ENCODE measurements around the gene TMEM258. TPM values are rescaled to one million over a fixed set of nuclear protein-coding genes. Genes with fewer than 3 reads are reported as not detected.

The TMEM258 gene
- total RNA-seq, 1 donor from 2014 or later: 71.4 TPM

DNA sequence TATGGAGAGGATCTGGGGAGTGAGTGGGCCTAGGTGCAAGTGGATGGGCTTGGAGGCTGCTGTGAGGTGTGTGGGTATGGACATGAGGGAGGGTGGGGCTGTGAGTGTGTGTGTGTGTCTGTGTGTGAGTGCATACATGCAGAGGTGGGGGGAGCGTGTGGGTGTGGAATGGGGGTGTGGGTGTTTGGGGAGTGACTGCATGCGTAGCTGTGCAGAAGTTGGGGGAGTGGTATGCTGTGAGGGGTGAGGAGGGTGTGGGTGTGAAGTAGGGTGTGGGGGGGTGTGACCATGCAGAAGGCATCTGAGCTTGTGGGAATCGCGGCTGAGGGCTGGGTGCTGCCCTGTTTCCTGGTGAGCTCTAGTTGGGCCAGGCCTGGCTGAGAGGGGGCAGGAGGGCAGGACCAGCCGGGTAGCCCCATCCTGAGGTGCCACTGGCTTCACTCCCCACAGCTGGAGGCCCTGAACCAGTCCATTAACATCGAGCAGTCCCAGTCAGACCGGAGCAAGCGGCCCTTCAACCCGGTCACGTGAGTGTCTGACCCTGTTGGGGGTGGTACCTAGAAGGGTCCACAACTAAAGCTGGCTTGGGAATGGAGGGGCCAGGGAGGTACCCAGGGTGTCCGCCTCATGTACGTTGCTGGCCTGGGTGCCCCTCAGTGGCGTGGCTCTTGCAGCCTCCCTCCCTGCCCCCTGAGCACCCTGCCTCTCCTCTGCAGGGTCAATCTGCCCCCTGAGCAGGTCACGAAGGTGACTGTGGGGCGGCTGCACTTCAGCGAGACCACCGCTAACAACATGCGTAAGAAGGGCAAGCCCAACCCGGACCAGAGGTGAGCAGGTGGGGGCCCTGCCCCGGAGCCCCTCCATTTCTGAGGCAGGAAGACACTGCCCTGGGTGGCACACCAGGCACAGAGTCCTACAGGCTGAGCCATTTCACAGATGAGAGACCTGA lies 16.5 kb downstream of the TMEM258 start:
- Histone ChIP-seq H3K27ac (no peak overlapping the region), H3K4me3 (no peak overlapping the region), H2AFZ (replicated peaks) (no peak overlapping the region), H4K20me1 (ENCODE audit: low read depth) (no peaks in the 10 kb centered on the region), H3K36me3 (no peaks in the 10 kb centered on the region), H3K4me1 (no peaks in the 10 kb centered on the region), H3K9me3 (ENCODE audit: low read depth) (no peaks in the 10 kb centered on the region), H3F3A (ENCODE audit: low read depth) (no peaks in the 10 kb centered on the region), H3K9ac (no peak overlapping the region), H3K79me2 (ENCODE audit: low read depth) (no peaks in the 10 kb centered on the region), H3K27me3 (no peaks in the 10 kb centered on the region), H3K4me2 (no peak overlapping the region)
- Mint-ChIP-seq H3K4me1 (peaks cover 28% of the 10 kb centered on the region), H3K27ac (peak overlapping the region; percentile 76), H3K27me3 (ENCODE audit: insufficient read depth, low read depth) (no peaks in the 10 kb centered on the region), H3K9me3 (no peaks in the 10 kb centered on the region), H3K4me3 (no peak overlapping the region), H3K36me3 (peaks cover 5% of the 10 kb centered on the region)
- no peak for DNase-seq (ENCODE audit: low spot score)
- TF ChIP-seq EZH2phosphoT487 (IDR thresholded peaks at IDR 0.05) (no peak), EZH2 (IDR thresholded peaks at IDR 0.05) (no peak)

DNA sequence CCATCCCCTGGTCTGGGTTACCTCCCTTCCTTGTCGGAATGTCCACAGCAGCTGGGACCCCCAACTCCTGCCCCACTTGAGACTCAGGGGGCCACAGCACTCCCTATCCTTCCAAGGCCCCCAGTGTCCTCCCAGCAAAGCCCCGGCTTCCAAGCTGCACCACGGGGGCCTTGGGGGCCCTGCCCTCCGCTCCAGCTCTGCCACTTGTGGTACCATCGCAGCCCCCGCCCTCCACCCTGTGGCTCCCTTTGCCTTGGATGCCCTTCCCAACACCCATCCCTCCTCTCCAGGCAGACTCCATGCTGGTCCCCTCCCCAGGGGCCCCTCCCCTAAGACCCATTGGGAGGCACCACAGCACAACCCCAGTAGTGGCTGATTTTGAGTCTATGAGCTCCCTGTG lies 17.3 kb downstream of the TMEM258 start:
- H3K27me3 Mint-ChIP-seq (ENCODE audit: insufficient read depth, low read depth): no peaks in the 10 kb centered on the region
- Histone ChIP-seq H3K27me3 (no peaks in the 10 kb centered on the region), H4K20me1 (ENCODE audit: low read depth) (no peaks in the 10 kb centered on the region), H3K79me2 (ENCODE audit: low read depth) (no peaks in the 10 kb centered on the region), H3K36me3 (no peaks in the 10 kb centered on the region), H3K27ac (no peak overlapping the region), H2AFZ (replicated peaks) (no peak overlapping the region), H3K9me3 (ENCODE audit: low read depth) (no peaks in the 10 kb centered on the region), H3K4me2 (no peak overlapping the region), H3F3A (ENCODE audit: low read depth) (no peaks in the 10 kb centered on the region), H3K4me1 (no peaks in the 10 kb centered on the region), H3K4me3 (no peak overlapping the region), H3K9ac (no peak overlapping the region)
- H3K4me1 Mint-ChIP-seq: peaks cover 29% of the 10 kb centered on the region
- H3K9me3 Mint-ChIP-seq: no peaks in the 10 kb centered on the region
- H3K27ac Mint-ChIP-seq: peak overlapping the region; percentile 90
- H3K36me3 Mint-ChIP-seq: peaks cover 5% of the 10 kb centered on the region
- DNase-seq (ENCODE audit: low spot score): no peak
- no peak overlapping the region for H3K4me3 Mint-ChIP-seq
- TF ChIP-seq EZH2 (IDR thresholded peaks at IDR 0.05) (no peak), EZH2phosphoT487 (IDR thresholded peaks at IDR 0.05) (no peak)
- TF ChIP-seq, protein P1, sequence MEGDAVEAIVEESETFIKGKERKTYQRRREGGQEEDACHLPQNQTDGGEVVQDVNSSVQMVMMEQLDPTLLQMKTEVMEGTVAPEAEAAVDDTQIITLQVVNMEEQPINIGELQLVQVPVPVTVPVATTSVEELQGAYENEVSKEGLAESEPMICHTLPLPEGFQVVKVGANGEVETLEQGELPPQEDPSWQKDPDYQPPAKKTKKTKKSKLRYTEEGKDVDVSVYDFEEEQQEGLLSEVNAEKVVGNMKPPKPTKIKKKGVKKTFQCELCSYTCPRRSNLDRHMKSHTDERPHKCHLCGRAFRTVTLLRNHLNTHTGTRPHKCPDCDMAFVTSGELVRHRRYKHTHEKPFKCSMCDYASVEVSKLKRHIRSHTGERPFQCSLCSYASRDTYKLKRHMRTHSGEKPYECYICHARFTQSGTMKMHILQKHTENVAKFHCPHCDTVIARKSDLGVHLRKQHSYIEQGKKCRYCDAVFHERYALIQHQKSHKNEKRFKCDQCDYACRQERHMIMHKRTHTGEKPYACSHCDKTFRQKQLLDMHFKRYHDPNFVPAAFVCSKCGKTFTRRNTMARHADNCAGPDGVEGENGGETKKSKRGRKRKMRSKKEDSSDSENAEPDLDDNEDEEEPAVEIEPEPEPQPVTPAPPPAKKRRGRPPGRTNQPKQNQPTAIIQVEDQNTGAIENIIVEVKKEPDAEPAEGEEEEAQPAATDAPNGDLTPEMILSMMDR (IDR thresholded peaks at IDR 0.05): no peak

DNA sequence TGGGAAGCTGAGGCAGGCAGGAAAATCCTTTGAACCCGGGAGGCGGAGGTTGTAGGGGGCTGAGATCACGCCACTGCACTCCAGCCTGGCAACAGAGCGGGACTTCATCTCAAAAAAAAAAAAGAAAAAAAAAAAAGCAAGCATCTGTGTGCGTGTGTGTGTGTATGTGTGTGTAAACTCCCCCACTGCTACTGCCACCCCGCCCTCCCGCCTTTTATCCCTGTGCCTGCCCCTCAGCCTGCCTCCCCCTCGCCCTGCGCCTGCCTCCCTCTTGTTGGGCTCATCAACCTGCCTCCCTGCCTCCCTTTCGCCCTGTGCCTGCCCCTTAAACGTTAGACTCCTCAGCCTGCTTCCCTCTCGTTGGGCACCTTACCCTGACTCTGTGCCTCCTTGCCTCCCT lies 18.0 kb downstream of the TMEM258 start:
- Mint-ChIP-seq H3K27ac (peak overlapping the region; percentile 90), H3K9me3 (no peaks in the 10 kb centered on the region), H3K4me3 (no peak overlapping the region), H3K36me3 (peaks cover 5% of the 10 kb centered on the region), H3K27me3 (ENCODE audit: insufficient read depth, low read depth) (no peaks in the 10 kb centered on the region), H3K4me1 (peaks cover 29% of the 10 kb centered on the region)
- Histone ChIP-seq H3K4me3 (no peak overlapping the region), H4K20me1 (ENCODE audit: low read depth) (no peaks in the 10 kb centered on the region), H3K36me3 (no peaks in the 10 kb centered on the region), H3K4me2 (no peak overlapping the region), H3K27me3 (no peaks in the 10 kb centered on the region), H3K27ac (no peak overlapping the region), H3K4me1 (peaks cover 5% of the 10 kb centered on the region), H2AFZ (replicated peaks) (no peak overlapping the region), H3K9me3 (ENCODE audit: low read depth) (no peaks in the 10 kb centered on the region), H3F3A (ENCODE audit: low read depth) (no peaks in the 10 kb centered on the region), H3K9ac (no peak overlapping the region), H3K79me2 (ENCODE audit: low read depth) (no peaks in the 10 kb centered on the region)
- no peak for DNase-seq (ENCODE audit: low spot score)
- TF ChIP-seq EZH2phosphoT487 (IDR thresholded peaks at IDR 0.05) (no peak), EZH2 (IDR thresholded peaks at IDR 0.05) (no peak)
- TF ChIP-seq, protein P1 (IDR thresholded peaks at IDR 0.05): no peak

DNA sequence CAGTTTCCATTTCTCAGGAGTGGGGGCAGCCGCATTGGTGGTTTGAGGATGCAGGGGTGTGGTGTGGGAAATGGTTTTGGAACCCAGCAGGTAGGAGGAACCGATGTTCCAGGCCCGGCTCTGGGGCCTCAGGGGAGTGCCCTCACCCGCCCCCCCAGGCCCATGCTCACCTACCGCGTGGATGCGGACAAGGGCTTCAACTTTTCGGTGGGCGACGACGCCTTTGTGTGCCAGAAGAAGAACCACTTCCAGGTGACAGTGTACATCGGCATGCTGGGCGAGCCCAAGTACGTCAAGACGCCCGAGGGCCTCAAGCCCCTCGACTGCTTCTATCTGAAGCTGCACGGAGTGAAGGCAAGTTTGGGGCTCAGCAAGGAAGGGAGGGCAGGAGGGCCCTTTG lies 18.6 kb downstream of the TMEM258 start:
- Histone ChIP-seq H4K20me1 (ENCODE audit: low read depth) (no peaks in the 10 kb centered on the region), H3K4me3 (no peak overlapping the region), H3K36me3 (no peaks in the 10 kb centered on the region), H3K9ac (peak overlapping the region; percentile 32), H2AFZ (replicated peaks) (no peak overlapping the region), H3K79me2 (ENCODE audit: low read depth) (no peaks in the 10 kb centered on the region), H3K4me2 (no peak overlapping the region), H3K4me1 (peaks cover 10% of the 10 kb centered on the region), H3K9me3 (ENCODE audit: low read depth) (no peaks in the 10 kb centered on the region), H3K27me3 (no peaks in the 10 kb centered on the region), H3F3A (ENCODE audit: low read depth) (no peaks in the 10 kb centered on the region), H3K27ac (no peak overlapping the region)
- no peak for DNase-seq (ENCODE audit: low spot score)
- H3K4me1 Mint-ChIP-seq: peaks cover 29% of the 10 kb centered on the region
- H3K9me3 Mint-ChIP-seq: no peaks in the 10 kb centered on the region
- H3K27ac Mint-ChIP-seq: no peak overlapping the region
- TF ChIP-seq EZH2phosphoT487 (IDR thresholded peaks at IDR 0.05): no peak
- TF ChIP-seq EZH2 (IDR thresholded peaks at IDR 0.05): no peak
- TF ChIP-seq, protein P1 (IDR thresholded peaks at IDR 0.05): no peak
- peaks cover 5% of the 10 kb centered on the region for H3K36me3 Mint-ChIP-seq
- H3K27me3 Mint-ChIP-seq (ENCODE audit: insufficient read depth, low read depth): no peaks in the 10 kb centered on the region
- no peak overlapping the region for H3K4me3 Mint-ChIP-seq

Measured in neural progenitor cell (in vitro differentiated cells).